CD4-positive, alpha-beta T cell treated with Interleukin-10 for 1 hour (primary cell): Measurements from ENCODE around the gene PTGIS.

Experiments
- DNase-seq: peaks from one replicate; pipeline ENCODE4 v3.0.0-alpha.2; 2020

Gene PTGIS

GRCh38 chr20:49485563-49485962, 82.4 kb downstream of the PTGIS start:
- no peak for DNase-seq

GRCh38 chr20:49484180-49485140, 83.5 kb downstream of the PTGIS start:
- DNase-seq: peak; percentile 53

- no peak for DNase-seq
Measured at GRCh38 chr20:49483696-49484123, 84.2 kb downstream of the PTGIS start.

- DNase-seq: no peak
Measured at GRCh38 chr20:49483018-49483695, 84.8 kb downstream of the PTGIS start.

- DNase-seq: peak; percentile 40
Measured at GRCh38 chr20:49482621-49483017, 85.3 kb downstream of the PTGIS start, which contains the start of gene KCNB1. TSS of gene KCNB1 (minus strand) at chr20:49482668. CDS start at chr20:49482480, 188 bp downstream.

- no peak for DNase-seq
Measured at GRCh38 chr20:49482173-49482572, 85.8 kb downstream of the PTGIS start.

- no peak for DNase-seq
Measured at GRCh38 chr20:49481116-49481515, 86.8 kb downstream of the PTGIS start.

GRCh38 chr20:49480236-49480635, 87.7 kb downstream of the PTGIS start:
- no peak for DNase-seq

GRCh38 chr20:49479785-49480184, 88.2 kb downstream of the PTGIS start:
- no peak for DNase-seq

- DNase-seq: no peak
Measured at GRCh38 chr20:49478754-49479689, 88.9 kb downstream of the PTGIS start.

- no peak for DNase-seq
Measured at GRCh38 chr20:49478266-49478665, 89.7 kb downstream of the PTGIS start.

- DNase-seq: no peak
Measured at GRCh38 chr20:49477200-49477599, 90.7 kb downstream of the PTGIS start.

- no peak for DNase-seq
Measured at GRCh38 chr20:49476016-49476355, 92.0 kb downstream of the PTGIS start.

- no peak for DNase-seq
Measured at GRCh38 chr20:49475292-49476015, 92.5 kb downstream of the PTGIS start.

- DNase-seq: no peak
Measured at GRCh38 chr20:49471397-49471796, 96.5 kb downstream of the PTGIS start.

GRCh38 chr20:49470922-49471321, 97.0 kb downstream of the PTGIS start:
- DNase-seq: no peak

- DNase-seq: no peak
Measured at GRCh38 chr20:49469060-49469459, 98.9 kb downstream of the PTGIS start.

- no peak for DNase-seq
Measured at GRCh38 chr20:49468412-49468811, 99.5 kb downstream of the PTGIS start.

- DNase-seq: no peak
Measured at GRCh38 chr20:49466114-49466912, 101.6 kb downstream of the PTGIS start.

GRCh38 chr20:49464556-49464955, 103.4 kb downstream of the PTGIS start:
- DNase-seq: no peak

- DNase-seq: no peak
Measured at GRCh38 chr20:49462626-49463025, 105.3 kb downstream of the PTGIS start.
